Measurements from ENCODE around the gene PEPD.

The PEPD gene

DNA sequence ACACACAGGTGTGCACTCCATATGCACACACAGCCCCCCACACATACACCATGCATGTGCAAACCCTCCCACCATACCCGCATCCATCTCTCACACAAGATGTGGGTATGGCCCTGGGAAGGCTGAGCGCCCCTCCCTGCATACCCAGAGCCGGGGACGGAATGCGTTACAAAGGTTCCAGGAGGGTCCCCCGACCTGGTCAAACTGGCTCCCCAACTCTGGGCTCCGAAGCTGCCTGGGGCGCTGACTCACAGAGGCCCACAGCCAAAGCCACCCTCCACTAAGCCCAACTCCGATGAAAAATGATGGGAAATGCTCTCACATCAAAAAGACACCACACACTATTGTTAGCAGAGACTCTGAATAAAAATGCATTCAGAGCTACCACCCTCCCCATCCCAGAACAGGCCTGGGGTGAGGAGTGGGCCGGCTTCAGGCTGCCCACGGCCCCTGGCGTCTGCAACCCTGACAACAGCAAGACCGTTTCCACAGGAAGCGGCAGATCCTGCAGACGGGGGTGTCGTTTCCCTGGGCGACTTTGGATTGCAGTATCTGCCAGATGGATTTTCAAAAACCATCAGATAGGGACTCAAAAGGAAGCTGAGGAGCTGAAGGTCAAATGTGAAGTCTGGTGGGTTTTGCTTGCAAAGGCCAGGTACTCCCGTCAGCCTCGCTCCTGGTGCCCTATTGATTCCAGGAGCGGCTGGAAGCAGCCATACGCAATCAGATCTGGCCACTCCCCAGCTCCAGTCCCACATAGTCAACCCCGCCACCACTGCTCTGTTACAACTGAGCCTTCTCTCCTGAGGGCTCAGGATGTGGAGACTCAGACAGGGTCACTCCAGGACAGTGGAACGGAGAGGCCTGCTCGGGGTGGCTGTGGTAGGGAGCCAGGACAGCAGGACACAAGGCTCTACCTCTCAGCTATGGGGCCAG lies 14.3 kb downstream of the PEPD start:
- TF ChIP-seq CTCF (IDR thresholded peaks at IDR 0.05; ENCODE audit: borderline replicate concordance, insufficient read depth, low read depth, low read length) = no peak
- no peak overlapping the region for H3K4me3 ChIP-seq (ENCODE audit: low read depth, low read length)

- TF ChIP-seq CTCF (IDR thresholded peaks at IDR 0.05; ENCODE audit: borderline replicate concordance, insufficient read depth, low read depth, low read length) = no peak
- no peak overlapping the region for H3K4me3 ChIP-seq (ENCODE audit: low read depth, low read length)
Observed at GRCh38 chr19:33506498-33506897, 15.1 kb downstream of the PEPD start.

GRCh38 chr19:33505823-33506222 lies 15.8 kb downstream of the PEPD start:
- no peak overlapping the region for H3K4me3 ChIP-seq (ENCODE audit: low read depth, low read length)
- TF ChIP-seq CTCF (IDR thresholded peaks at IDR 0.05; ENCODE audit: borderline replicate concordance, insufficient read depth, low read depth, low read length) = no peak

DNA sequence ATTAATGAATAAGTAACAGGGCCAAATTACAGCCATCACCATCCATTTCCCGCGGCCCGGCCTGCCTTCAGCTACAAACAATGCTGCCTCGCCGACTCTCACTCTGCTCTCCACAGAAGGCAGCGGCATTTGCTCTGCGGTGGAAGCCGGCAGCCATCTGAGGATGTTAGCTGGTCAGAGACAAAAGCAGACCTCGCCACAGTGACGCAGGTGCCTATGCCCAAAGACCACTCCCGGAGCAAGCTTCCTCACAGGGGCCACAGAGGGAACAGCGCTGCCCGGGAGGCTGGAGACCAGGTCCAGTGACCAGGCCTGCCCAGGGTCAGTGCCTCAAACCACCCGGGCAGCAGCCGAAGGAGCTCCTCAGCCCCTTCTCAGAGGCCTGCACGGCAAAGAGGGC lies 16.4 kb downstream of the PEPD start:
- TF ChIP-seq CTCF (IDR thresholded peaks at IDR 0.05; ENCODE audit: borderline replicate concordance, insufficient read depth, low read depth, low read length) = no peak
- H3K4me3 ChIP-seq (ENCODE audit: low read depth, low read length) = no peak overlapping the region

DNA sequence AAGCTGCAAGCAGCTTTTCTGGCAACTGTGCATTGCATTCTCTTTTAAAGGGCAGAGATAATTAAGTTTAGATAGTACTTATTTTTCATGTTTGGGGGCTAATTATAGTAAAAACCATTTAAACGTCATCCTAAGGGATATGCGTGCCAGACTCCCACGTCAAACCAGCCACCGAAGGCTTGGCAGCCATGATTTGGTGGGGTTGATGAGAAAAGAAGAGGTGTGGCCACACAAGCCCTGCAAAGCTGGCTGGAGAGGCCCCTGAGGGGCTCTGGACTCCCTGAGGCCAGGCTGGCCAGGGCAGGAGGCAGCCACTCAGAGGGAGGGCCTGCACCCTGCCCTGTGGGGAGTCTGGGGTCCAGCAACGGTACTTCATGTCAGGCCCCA lies 17.5 kb downstream of the PEPD start:
- no peak for TF ChIP-seq CTCF (IDR thresholded peaks at IDR 0.05; ENCODE audit: borderline replicate concordance, insufficient read depth, low read depth, low read length)
- H3K4me3 ChIP-seq (ENCODE audit: low read depth, low read length) = no peak overlapping the region

DNA sequence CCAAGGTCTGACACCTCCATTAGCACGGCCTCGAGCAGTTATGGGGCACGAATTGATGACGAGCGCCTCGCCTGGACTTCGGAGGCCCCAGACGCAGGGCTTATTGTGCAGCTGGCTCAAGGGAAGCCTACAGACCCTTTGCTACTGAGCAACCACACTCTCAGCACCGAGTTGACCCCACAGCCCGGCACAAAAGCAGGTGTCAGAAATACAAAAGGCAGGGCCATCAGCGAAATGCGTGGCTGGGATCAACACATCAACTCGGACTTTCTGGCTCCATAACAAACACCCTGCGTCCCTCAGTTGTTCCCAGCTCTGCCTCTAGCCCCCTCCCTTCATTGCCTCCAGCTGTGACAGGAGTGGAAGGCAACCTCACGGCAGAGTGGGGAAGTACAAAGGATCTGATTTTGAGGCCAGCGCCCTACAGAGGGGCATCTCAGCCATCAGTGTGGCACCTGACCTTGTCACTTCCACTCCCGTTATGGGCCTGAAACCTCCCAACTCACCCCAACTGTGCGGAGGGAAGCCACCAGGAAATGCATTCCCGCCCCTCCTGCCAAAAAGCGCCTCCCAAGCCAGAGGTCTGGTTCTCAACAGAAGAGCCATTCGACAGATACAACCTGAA lies 18.0 kb downstream of the PEPD start:
- no peak overlapping the region for H3K4me3 ChIP-seq (ENCODE audit: low read depth, low read length)
- no peak for TF ChIP-seq CTCF (IDR thresholded peaks at IDR 0.05; ENCODE audit: borderline replicate concordance, insufficient read depth, low read depth, low read length)

- TF ChIP-seq CTCF (IDR thresholded peaks at IDR 0.05; ENCODE audit: borderline replicate concordance, insufficient read depth, low read depth, low read length) = no peak
- no peak overlapping the region for H3K4me3 ChIP-seq (ENCODE audit: low read depth, low read length)
Observed at GRCh38 chr19:33503030-33503429, 18.6 kb downstream of the PEPD start.

All from GM12875 (cell line).